Measurements from ENCODE around the gene ADGRF3. TPM values are rescaled to one million over a fixed set of nuclear protein-coding genes. Genes with fewer than 3 reads are reported as not detected.
A peak's percentile ranks its signal among the peaks of the same experiment; 100 is the strongest.

The ADGRF3 gene, protein sequence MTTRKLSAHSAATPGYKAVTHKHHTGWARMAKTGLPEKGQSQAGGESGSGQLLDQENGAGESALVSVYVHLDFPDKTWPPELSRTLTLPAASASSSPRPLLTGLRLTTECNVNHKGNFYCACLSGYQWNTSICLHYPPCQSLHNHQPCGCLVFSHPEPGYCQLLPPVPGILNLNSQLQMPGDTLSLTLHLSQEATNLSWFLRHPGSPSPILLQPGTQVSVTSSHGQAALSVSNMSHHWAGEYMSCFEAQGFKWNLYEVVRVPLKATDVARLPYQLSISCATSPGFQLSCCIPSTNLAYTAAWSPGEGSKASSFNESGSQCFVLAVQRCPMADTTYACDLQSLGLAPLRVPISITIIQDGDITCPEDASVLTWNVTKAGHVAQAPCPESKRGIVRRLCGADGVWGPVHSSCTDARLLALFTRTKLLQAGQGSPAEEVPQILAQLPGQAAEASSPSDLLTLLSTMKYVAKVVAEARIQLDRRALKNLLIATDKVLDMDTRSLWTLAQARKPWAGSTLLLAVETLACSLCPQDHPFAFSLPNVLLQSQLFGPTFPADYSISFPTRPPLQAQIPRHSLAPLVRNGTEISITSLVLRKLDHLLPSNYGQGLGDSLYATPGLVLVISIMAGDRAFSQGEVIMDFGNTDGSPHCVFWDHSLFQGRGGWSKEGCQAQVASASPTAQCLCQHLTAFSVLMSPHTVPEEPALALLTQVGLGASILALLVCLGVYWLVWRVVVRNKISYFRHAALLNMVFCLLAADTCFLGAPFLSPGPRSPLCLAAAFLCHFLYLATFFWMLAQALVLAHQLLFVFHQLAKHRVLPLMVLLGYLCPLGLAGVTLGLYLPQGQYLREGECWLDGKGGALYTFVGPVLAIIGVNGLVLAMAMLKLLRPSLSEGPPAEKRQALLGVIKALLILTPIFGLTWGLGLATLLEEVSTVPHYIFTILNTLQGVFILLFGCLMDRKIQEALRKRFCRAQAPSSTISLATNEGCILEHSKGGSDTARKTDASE
- total RNA-seq (2021; ENCODE audit: unreplicated experiment) (not detected), Bru-seq, nascent RNA (percentile 36 among the genes with signal in this experiment), BruChase-seq, experiment 1, labeled RNA remaining after a 2-hour chase (percentile 37 among the genes with signal in this experiment), BruChase-seq, experiment 2, labeled RNA remaining after a 6-hour chase (percentile 30 among the genes with signal in this experiment)
- not detected for polyA plus RNA-seq (2012; ENCODE audit: insufficient read length)
- long read RNA-seq: 0 reads

GRCh38 chr2:26346454-26347053 lies at the start of gene ADGRF3:
ADGRF3 (minus strand) TSS chr2:26346789; CDS start chr2:26346234, 555 bp downstream.
- Histone ChIP-seq H3K27ac (ENCODE audit: low read length) (peak within 1 kb of the TSS; percentile 97), H3K9me3 (ENCODE audit: control insufficient read depth, insufficient read depth, low read depth, low read length) (no peaks in the 10 kb centered on the region), H3K4me3 (ENCODE audit: low read depth in 2 of 2, low read length in 2 of 2) (peak within 1 kb of the TSS; percentile 83 to 98), H3K27me3 (ENCODE audit: control insufficient read depth, insufficient read depth, low read length) (no peaks in the 10 kb centered on the region), H3K4me1 (ENCODE audit: control insufficient read depth, insufficient read depth, low read length) (peaks cover 27% of the 10 kb centered on the region), H3K36me3 (ENCODE audit: control insufficient read depth, insufficient read depth, low read length) (peaks cover 3% of the 10 kb centered on the region; the same call in 1 of the 2 replicates)
- ATAC-seq: peak; percentile 27; the same call in 1 of the 2 replicates
- TF ChIP-seq CTCF (IDR thresholded peaks at IDR 0.05) (no peak), SIN3A (IDR thresholded peaks at IDR 0.05; ENCODE audit: borderline replicate concordance, insufficient read depth, low read depth, low read length) (no peak)
- DNase-seq (ENCODE audit: low read depth, low spot score): no peak
- BruUV-seq (replicated peaks): TSS peak; percentile 82
- CTCF ChIA-PET: no interaction called here
- intact Hi-C loops (cut with micrococcal nuclease; ENCODE audit: unreplicated experiment) (no loop called here), in situ Hi-C loops (cut with HindIII; ENCODE audit: low pct_unique_long_range_greater_than_20kb, low sequenced_read_pairs) (no loop called here)
- POLR2A ChIA-PET: no interaction called here

GRCh38 chr2:26395394-26395793 lies 48.8 kb upstream of the ADGRF3 start:
- no peaks in the 10 kb centered on the region for H3K4me1 ChIP-seq (ENCODE audit: control insufficient read depth, insufficient read depth, low read length)
- DNase-seq (ENCODE audit: low read depth, low spot score): no peak
- no peak overlapping the region for H3K4me3 ChIP-seq (ENCODE audit: low read depth in 2 of 2, low read length in 2 of 2)
- H3K9me3 ChIP-seq (ENCODE audit: control insufficient read depth, insufficient read depth, low read depth, low read length): no peaks in the 10 kb centered on the region
- intact Hi-C loops (cut with micrococcal nuclease; ENCODE audit: unreplicated experiment) (no loop called here), in situ Hi-C loops (cut with HindIII; ENCODE audit: low pct_unique_long_range_greater_than_20kb, low sequenced_read_pairs) (no loop called here)
- POLR2A ChIA-PET: no interaction called here
- BruUV-seq (replicated peaks): no TSS peak
- no peak overlapping the region for H3K27ac ChIP-seq (ENCODE audit: low read length)
- peaks cover 2% of the 10 kb centered on the region; the same call in 1 of the 2 replicates for H3K36me3 ChIP-seq (ENCODE audit: control insufficient read depth, insufficient read depth, low read length)
- CTCF ChIA-PET: no interaction called here
- no peaks in the 10 kb centered on the region for H3K27me3 ChIP-seq (ENCODE audit: control insufficient read depth, insufficient read depth, low read length)
- TF ChIP-seq TCF7L2 (IDR thresholded peaks at IDR 0.05; ENCODE audit: low read depth, low read length) (no peak), CTCF (IDR thresholded peaks at IDR 0.05) (no peak), SIN3A (IDR thresholded peaks at IDR 0.05; ENCODE audit: borderline replicate concordance, insufficient read depth, low read depth, low read length) (no peak), POLR2AphosphoS5 (IDR thresholded peaks at IDR 0.05; ENCODE audit: low read depth, low read length) (no peak), REST (IDR thresholded peaks at IDR 0.05; ENCODE audit: insufficient read depth in 1 of 2, low read depth in 2 of 2, low read length in 1 of 2) (no peak)
- no peak for ATAC-seq
